Measurements from ENCODE around the gene PPP1R27. TPM values are rescaled to one million over a fixed set of nuclear protein-coding genes. Genes with fewer than 3 reads are reported as not detected.

PPP1R27 gene
- total and polyA plus RNA-seq, 9 of the 15 experiments (the other 6 are each of a cell fraction or from before 2014, with no cell fraction given): 0.29 to 6.9 (median 1.5) TPM; not detected in 2

- TF ChIP-seq HNRNPH1 (optimal IDR thresholded peaks at IDR 0.05; ENCODE audit: low read depth, low read length) (no peak), RCOR1 (IDR thresholded peaks at IDR 0.05; ENCODE audit: borderline replicate concordance in 1 of 2, low read depth in 2 of 2, low read length in 2 of 2) (peak; percentile 26 to 92; a peak in 3 of 4 replicates), ZNF445 (CRISPR knock-in tag; IDR thresholded peaks at IDR 0.05; ENCODE audit: low read depth) (no peak), NRF1 (conservative IDR thresholded peaks at IDR 0.05 in 1 of 2, IDR thresholded peaks at IDR 0.05 in 1 of 2) (peak; percentile 64 to 70), LEF1 (IDR thresholded peaks at IDR 0.05) (peak; percentile 73; the same call in 1 of the 2 replicates), RBM17 (IDR thresholded peaks at IDR 0.05; ENCODE audit: borderline replicate concordance, low read depth, low read length) (no peak), PHF20 (IDR thresholded peaks at IDR 0.05; ENCODE audit: partially characterized antibody) (peak; percentile 77), CREB3L1 (IDR thresholded peaks at IDR 0.05; ENCODE audit: borderline replicate concordance, low read depth) (peak; percentile 77), ZNF12 (CRISPR knock-in tag; IDR thresholded peaks at IDR 0.05) (no peak), ZBTB11 (CRISPR knock-in tag; IDR thresholded peaks at IDR 0.05) (0 out of 6 replicates have a peak, but pooled peaks of 1 of the 3 experiments have one; percentile 40), ZBTB2 (IDR thresholded peaks at IDR 0.05) (peak; percentile 31; the same call in 1 of the 2 replicates), PHF8 (IDR thresholded peaks at IDR 0.05; ENCODE audit: borderline replicate concordance, low read length) (peak; percentile 56; the same call in 1 of the 2 replicates), ZNF395 (CRISPR knock-in tag; IDR thresholded peaks at IDR 0.05) (peak; percentile 82; the same call in 1 of the 2 replicates), SNRNP70 (optimal IDR thresholded peaks at IDR 0.05; ENCODE audit: low read depth, low read length) (no peak), LARP7 (IDR thresholded peaks at IDR 0.05) (no peak), ZKSCAN1 (IDR thresholded peaks at IDR 0.05; ENCODE audit: low read depth, low read length) (0 out of 2 replicates have a peak, but pooled peaks have one; percentile 8)
These were observed 13.1 kb downstream of the PPP1R27 start (continued) for GRCh38 chr17:81821603-81822311.
